HG03135 (cell line): ENCODE measurements around the gene BMP3.

Experiments used
- ATAC-seq: cut with Tn5 transposase; IDR thresholded peaks from one replicate; pipeline ENCODE4 v1.9.1; 2021; ENCODE audit warnings: mild to moderate bottlenecking, moderate library complexity; ENCODE audit not compliant: unreplicated experiment

Gene BMP3

DNA sequence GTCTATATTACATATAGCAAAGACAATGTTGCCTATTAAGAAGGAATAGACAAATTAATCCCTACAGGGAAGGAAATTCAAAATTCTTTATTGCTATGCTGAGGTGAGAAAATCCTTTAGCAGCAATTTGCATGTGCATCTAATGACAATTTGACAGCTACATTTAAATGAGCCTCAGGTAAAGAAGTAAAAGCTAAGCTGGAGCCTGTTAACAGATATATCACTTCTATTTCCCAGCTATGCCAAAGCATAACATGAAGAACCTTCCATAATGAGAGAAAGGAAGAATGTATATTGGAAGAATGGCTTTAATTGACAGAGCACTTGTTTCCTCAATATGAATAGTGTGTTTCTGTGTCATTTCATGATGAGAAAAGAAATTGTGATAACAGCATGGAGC is 71.6 kb downstream of the BMP3 start:
- no peak for ATAC-seq

DNA sequence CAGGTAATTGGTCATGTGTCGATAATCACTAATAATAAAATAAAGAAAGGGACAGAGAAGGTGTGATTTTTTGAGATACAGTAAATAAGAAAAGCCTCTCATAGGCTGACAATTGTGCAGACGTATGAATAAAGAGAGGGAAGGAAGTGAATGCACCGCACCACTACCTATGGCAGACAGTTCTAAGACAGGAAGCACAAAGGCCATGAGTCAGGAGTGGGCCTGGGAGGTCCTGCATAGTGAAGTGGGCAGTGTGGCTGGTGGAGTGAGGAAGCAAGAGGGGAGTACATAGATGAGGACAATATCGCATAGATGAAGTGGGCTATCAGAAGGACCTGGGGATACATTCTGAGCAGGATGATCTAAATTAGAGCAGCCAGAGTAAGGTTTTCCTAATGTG is 75.6 kb downstream of the BMP3 start:
- ATAC-seq = no peak
